ENCODE data around the gene LRRC15. TPM values are rescaled to one million over a fixed set of nuclear protein-coding genes. Genes with fewer than 3 reads are reported as not detected.

The LRRC15 gene
- polyA plus RNA-seq, 3 donors: not detected

DNA sequence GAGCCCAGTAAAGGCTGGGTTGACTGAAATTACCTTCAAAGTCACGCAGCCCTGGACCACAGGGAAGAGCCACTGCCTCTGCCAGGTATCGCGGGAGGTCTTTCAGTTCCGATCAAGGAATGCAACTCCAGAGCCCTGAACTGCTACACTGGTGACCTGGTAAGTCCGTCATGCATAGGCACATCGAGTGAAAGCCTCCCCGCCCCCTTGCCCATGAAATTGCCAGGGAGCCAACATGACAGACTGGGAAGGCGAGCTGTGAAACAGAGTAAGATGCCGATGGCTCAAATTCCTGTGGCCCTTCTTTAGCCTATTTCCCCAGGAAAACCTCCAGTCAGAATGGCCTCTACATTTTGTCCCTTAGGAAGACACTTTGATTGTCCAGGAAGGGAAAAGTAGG is 31.8 kb upstream of the LRRC15 start:
- H2AFZ ChIP-seq (ENCODE audit: insufficient read depth, low read depth, low read length, poor library complexity, severe bottlenecking): no peak overlapping the region
- Mint-ChIP-seq H3K4me1 (peaks cover 21% of the 10 kb centered on the region), H3K27me3 (ENCODE audit: low read depth in 3 of 3) (peaks cover 36 to 39% (median 37%) of the 10 kb centered on the region in 3 donors), H3K27ac (no peak overlapping the region), H3K36me3 (peaks cover 20 to 21% of the 10 kb centered on the region in 2 donors), H3K9me3 (peaks cover 0 to 7% (median 2%) of the 10 kb centered on the region in 7 donors), H3K4me3 (no peak overlapping the region)
- H3K9me3 ChIP-seq (replicated peaks in 1 of 2; ENCODE audit: control insufficient read depth in 1 of 2, insufficient read depth in 1 of 2, low read length in 2 of 2): peaks cover 0 to 15% of the 10 kb centered on the region in 2 donors
- no peak overlapping the region for H3K27ac ChIP-seq (ENCODE audit: low read depth in 1 of 2, low read length in 2 of 2)
- 98% methylated on average over 8 of the region's 9 CpGs for WGBS (ENCODE audit: insufficient coverage)
- no peaks in the 10 kb centered on the region for H3K79me2 ChIP-seq (ENCODE audit: insufficient read depth, low read length)
- peaks cover 3 to 26% of the 10 kb centered on the region in 2 donors for H3K36me3 ChIP-seq (replicated peaks in 1 of 2; ENCODE audit: control insufficient read depth in 1 of 2, insufficient read depth in 2 of 2, low read length in 2 of 2)
- peaks cover 18 to 20% of the 10 kb centered on the region in 2 donors for H3K4me1 ChIP-seq (ENCODE audit: control insufficient read depth in 1 of 2, insufficient read depth in 2 of 2, low read length in 2 of 2)
- H3K4me2 ChIP-seq (replicated peaks; ENCODE audit: extremely low read depth, low read length, poor library complexity, severe bottlenecking): no peak overlapping the region
- TF ChIP-seq CTCF (IDR thresholded peaks at IDR 0.05): no peak
- no peak overlapping the region for H3K4me3 ChIP-seq (replicated peaks in 1 of 3; ENCODE audit: low read depth in 2 of 3, low read length in 3 of 3)
- peaks cover 23 to 37% of the 10 kb centered on the region in 2 donors for H3K27me3 ChIP-seq (ENCODE audit: control insufficient read depth in 2 of 2, insufficient read depth in 2 of 2, low read length in 2 of 2)
- intact Hi-C loops (cut with micrococcal nuclease): loop anchor here in 1 of 2 donors (5.0 kb wide), 1 partner anchor 69 kb away; no protein-coding TSS in a partner anchor
- no peak overlapping the region for H3K9ac ChIP-seq (ENCODE audit: insufficient read depth, low read length, poor library complexity, severe bottlenecking)
- no peaks in the 10 kb centered on the region for H4K20me1 ChIP-seq (ENCODE audit: insufficient read depth, low read length)
- no peak for DNase-seq

DNA sequence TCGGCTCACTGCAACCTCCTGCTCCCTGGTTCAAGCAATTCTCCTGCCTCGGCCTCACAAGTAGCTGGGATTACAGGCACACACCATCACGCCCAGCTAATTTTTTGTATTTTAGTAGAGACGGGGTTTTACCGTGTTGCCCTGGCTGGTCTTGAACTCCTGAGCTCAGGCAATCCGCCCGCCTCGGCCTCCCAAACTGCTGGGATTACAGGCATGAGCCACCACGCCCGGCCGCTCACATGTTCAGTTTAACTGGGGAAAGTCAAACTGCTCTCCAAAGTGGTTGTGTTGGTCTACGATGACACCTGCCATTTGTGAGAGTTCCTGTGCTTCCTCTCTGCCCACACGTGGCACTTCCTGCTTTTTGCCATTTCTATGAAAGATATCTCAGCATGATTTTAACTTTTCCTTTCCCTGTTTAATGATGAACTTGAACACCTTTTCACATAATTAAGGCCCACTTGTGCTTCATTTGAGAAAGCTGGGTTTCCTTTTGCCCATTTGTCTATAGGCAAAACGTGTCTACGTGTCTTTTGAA is 30.4 kb upstream of the LRRC15 start:
- no peaks in the 10 kb centered on the region for H3K79me2 ChIP-seq (ENCODE audit: insufficient read depth, low read length)
- no peaks in the 10 kb centered on the region for H4K20me1 ChIP-seq (ENCODE audit: insufficient read depth, low read length)
- no peak overlapping the region for H3K9ac ChIP-seq (ENCODE audit: insufficient read depth, low read length, poor library complexity, severe bottlenecking)
- 97% methylated on average over 10 of the region's 15 CpGs for WGBS (ENCODE audit: insufficient coverage)
- H3K9me3 ChIP-seq (replicated peaks in 1 of 2; ENCODE audit: control insufficient read depth in 1 of 2, insufficient read depth in 1 of 2, low read length in 2 of 2): peaks cover 0 to 15% of the 10 kb centered on the region in 2 donors
- peaks cover 28 to 51% of the 10 kb centered on the region in 2 donors for H3K27me3 ChIP-seq (ENCODE audit: control insufficient read depth in 2 of 2, insufficient read depth in 2 of 2, low read length in 2 of 2)
- peak overlapping the region in 1 of 2 donors; percentile 87 for H3K4me3 Mint-ChIP-seq
- H3K36me3 Mint-ChIP-seq: peaks cover 9 to 11% of the 10 kb centered on the region in 2 donors
- no peak for DNase-seq
- peaks cover 27% of the 10 kb centered on the region for H3K4me1 Mint-ChIP-seq
- intact Hi-C loops (cut with micrococcal nuclease): loop anchor here (5.0 kb wide), 1 partner anchor 68 kb away; no protein-coding TSS in a partner anchor
- peaks cover 0 to 8% (median 4%) of the 10 kb centered on the region in 7 donors for H3K9me3 Mint-ChIP-seq
- no peak overlapping the region for H3K27ac Mint-ChIP-seq
- H2AFZ ChIP-seq (ENCODE audit: insufficient read depth, low read depth, low read length, poor library complexity, severe bottlenecking): no peak overlapping the region
- H3K27ac ChIP-seq (ENCODE audit: low read depth in 1 of 2, low read length in 2 of 2): no peak overlapping the region
- no peak for TF ChIP-seq CTCF (IDR thresholded peaks at IDR 0.05)
- H3K4me2 ChIP-seq (replicated peaks; ENCODE audit: extremely low read depth, low read length, poor library complexity, severe bottlenecking): no peak overlapping the region
- H3K4me1 ChIP-seq (ENCODE audit: control insufficient read depth in 1 of 2, insufficient read depth in 2 of 2, low read length in 2 of 2): peaks cover 21 to 25% of the 10 kb centered on the region in 2 donors
- H3K4me3 ChIP-seq (replicated peaks in 1 of 3; ENCODE audit: low read depth in 2 of 3, low read length in 3 of 3): no peak overlapping the region
- peaks cover 48 to 53% (median 49%) of the 10 kb centered on the region in 3 donors for H3K27me3 Mint-ChIP-seq (ENCODE audit: low read depth in 3 of 3)
- peaks cover 3 to 12% of the 10 kb centered on the region in 2 donors for H3K36me3 ChIP-seq (replicated peaks in 1 of 2; ENCODE audit: control insufficient read depth in 1 of 2, insufficient read depth in 2 of 2, low read length in 2 of 2)

Data from CD14-positive monocyte (primary cell).